Smooth muscle cell of bladder (primary cell): ENCODE measurements around the gene DDX17. TPM values are rescaled to one million over a fixed set of nuclear protein-coding genes. Genes with fewer than 3 reads are reported as not detected.

Experiments
- total RNA-seq: library from RNA; depleted of rRNA; stranded (reverse); fragments of >200 nt; gene quantifications from 2 replicates; pipeline ENCODE4 v1.2.3, GENCODE V29; 2014

DDX17 gene
- total RNA-seq = 372 and 530 TPM in 2 replicates

GRCh38 chr22:38506118-38506962, at the start of gene DDX17:
TSS of gene DDX17 (minus strand) at chr22:38506311.

GRCh38 chr22:38467904-38468442, 38.1 kb downstream of the DDX17 start, which contains the start of gene KDELR3:
TSS of gene KDELR3 (plus strand) at chr22:38468096. CDS start at chr22:38468234, 138 bp downstream.

GRCh38 chr22:38455076-38455529, 51.0 kb downstream of the DDX17 start, which contains the start of gene KCNJ4:
TSS of gene KCNJ4 (minus strand) at chr22:38455199. CDS start at chr22:38428132, 27,067 bp downstream.

Other genes with a start within 250 kb of the DDX17 start
- 12.9 and 20.5 TPM in 2 replicates for gene TMEM184B, start 233.3 kb downstream of the DDX17 start, total RNA-seq
- 69.0 and 84.5 TPM in 2 replicates for gene CSNK1E, start 188.9 kb downstream of the DDX17 start, total RNA-seq
- not detected in 2 replicates for gene KCNJ4, start 51.1 kb downstream of the DDX17 start, total RNA-seq
- 109 and 130 TPM in 2 replicates for gene KDELR3, start 38.2 kb downstream of the DDX17 start, total RNA-seq
- gene DMC1, start 63.9 kb upstream of the DDX17 start, total RNA-seq = 2.7 and 3.1 TPM in 2 replicates
- 1.6 and 2.1 TPM in 2 replicates for gene FAM227A, start 150.1 kb upstream of the DDX17 start, total RNA-seq
- gene CBY1, start 150.3 kb upstream of the DDX17 start, total RNA-seq = 16.2 and 23.5 TPM in 2 replicates
- 63.0 and 73.4 TPM in 2 replicates for gene TOMM22, start 175.6 kb upstream of the DDX17 start, total RNA-seq
- 39.8 and 40.2 TPM in 2 replicates for gene JOSD1, start 194.6 kb upstream of the DDX17 start, total RNA-seq
- 18.6 and 26.4 TPM in 2 replicates for gene GTPBP1, start 199.6 kb upstream of the DDX17 start, total RNA-seq
- gene SUN2, start 249.7 kb upstream of the DDX17 start, total RNA-seq = 42.7 and 48.8 TPM in 2 replicates